Thyroid gland (tissue), 4 donors: ENCODE measurements around the gene ITGA1.

Experiments used
- CTCF ChIP-seq, 6 experiments: fragments of 200-600 bp in 3 of 6; fragments of 450-650 bp in 3 of 6; sonication (generic) in 3 of 6; IDR thresholded peaks; one replicate each; pipeline ENCODE4 v1.5.1; 2016 to 2019; ENCODE audit warnings: antibody characterized with exemption in 6 of 6, mild to moderate bottlenecking in 2 of 6, inconsistent platforms in 1 of 6, moderate library complexity in 1 of 6
- POLR2A ChIP-seq, 2 donors: fragments of 450-650 bp; IDR thresholded peaks; one replicate each; pipeline ENCODE4 v1.6.1; 2017; ENCODE audit warnings: antibody characterized with exemption in 2 of 2, mild to moderate bottlenecking in 2 of 2, moderate library complexity in 1 of 2

GRCh38 chr5:52884453-52884852 is 96.7 kb downstream of the ITGA1 start:
- TF ChIP-seq CTCF (IDR thresholded peaks at IDR 0.05), result no peak
- TF ChIP-seq POLR2A (IDR thresholded peaks at IDR 0.05), result no peak
